Sigmoid colon (tissue), 7 donors: ENCODE results near the gene CD247. TPM values are rescaled to one million over a fixed set of nuclear protein-coding genes. Genes with fewer than 3 reads are reported as not detected.

Experiments used
- DNase-seq: peaks from one replicate; pipeline ENCODE4 v3.0.0-alpha.2; 2019
- H3K27ac ChIP-seq, 4 donors: fragments of 200-600 bp; sonication (generic); one replicate each; pipeline ENCODE4 v1.5.1; 2016 to 2019; ENCODE audit warnings: mild to moderate bottlenecking in 1 of 4
- H3K27me3 ChIP-seq, 3 donors: fragments of 200-600 bp; sonication (generic); one replicate each; pipeline ENCODE4 v1.5.1; 2019; ENCODE audit warnings: mild to moderate bottlenecking in 1 of 3
- H3K36me3 ChIP-seq, 4 donors: fragments of 200-600 bp; sonication (generic); one replicate each; pipeline ENCODE4 v1.5.1; 2016 to 2019
- H3K4me1 ChIP-seq, 4 donors: fragments of 200-600 bp; sonication (generic); one replicate each; pipeline ENCODE4 v1.5.1; 2017 to 2019
- H3K4me3 ChIP-seq, 4 donors: fragments of 200-600 bp; sonication (generic); one replicate each; pipeline ENCODE4 v1.5.1; 2017 to 2019; ENCODE audit warnings: mild to moderate bottlenecking in 2 of 4, moderate library complexity in 1 of 4
- H3K9me3 ChIP-seq, 4 donors: fragments of 200-600 bp in 3 of 4; sonication (generic) in 3 of 4; one replicate each; pipeline versions ENCODE4 v1.5.1 to v1.6.1; 2013 to 2019
- CTCF ChIP-seq, 4 experiments: fragments of 450-650 bp in 3 of 4; fragments of 200-600 bp in 1 of 4; IDR thresholded peaks; one replicate each; pipeline ENCODE4 v1.5.1; 2016 to 2019; ENCODE audit warnings: antibody characterized with exemption in 4 of 4, mild to moderate bottlenecking in 3 of 4, moderate library complexity in 2 of 4
- EP300 ChIP-seq, 4 donors: sonication (generic); formaldehyde crosslinking; IDR thresholded peaks; one replicate each; pipeline ENCODE4 v1.6.1; 2017; ENCODE audit warnings: antibody characterized with exemption in 4 of 4
- POLR2A ChIP-seq, 2 donors: fragments of 450-650 bp; IDR thresholded peaks; one replicate each; pipeline ENCODE4 v1.6.1; 2016; ENCODE audit warnings: antibody characterized with exemption in 2 of 2, mild to moderate bottlenecking in 2 of 2, moderate library complexity in 2 of 2
- POLR2AphosphoS5 ChIP-seq, 4 donors: sonication (generic); formaldehyde crosslinking; IDR thresholded peaks; one replicate each; pipeline ENCODE4 v1.6.1; 2017; ENCODE audit warnings: antibody characterized with exemption in 4 of 4
- WGBS, 2 donors: extraction: QIAGEN DNeasy Blood & Tissue Kit; methylation state at CpG; one replicate each; pipeline ENCODE4 v1.1.7; 2013; 5-methylcytosine and 5-hydroxymethylcytosine counted together
- intact Hi-C: fragments of 100-400 bp; cut with DNase I; formaldehyde crosslinking; loops from one replicate; pipeline ENCODE4 v1.15.1; 2023
- polyA plus RNA-seq, 3 donors: library from polyadenylated mRNA; stranded (reverse); fragments of 200-250 nt; gene quantifications; one replicate each; pipeline ENCODE4 v1.2.3, GENCODE V29; 2013
- total RNA-seq, 4 donors: library from RNA; depleted of rRNA; stranded (reverse); fragments of >200 nt; gene quantifications; one replicate each; pipeline ENCODE4 v1.1.0, GENCODE V29; 2016
- donor health status: healthy with polysubstance abuse.
- donor health status: Bipolar disorder and iron deficiency.
- donor health status: healthy.

CD247 gene
- total and polyA plus RNA-seq, 7 donors = 0.36 to 20.3 (median 1.4) TPM; not detected in 3

- peak overlapping the region; percentile 53 to 81 (median 72) for H3K4me3 ChIP-seq
- no peaks in the 10 kb centered on the region for H3K36me3 ChIP-seq
- no peak for TF ChIP-seq EP300 (IDR thresholded peaks at IDR 0.05)
- no peak for TF ChIP-seq POLR2A (IDR thresholded peaks at IDR 0.05)
- TF ChIP-seq POLR2AphosphoS5 (IDR thresholded peaks at IDR 0.05) = no peak
- TF ChIP-seq CTCF (IDR thresholded peaks at IDR 0.05) = no peak
- DNase-seq = peak; percentile 15
- H3K4me1 ChIP-seq = peaks cover 0 to 8% (median 5%) of the 10 kb centered on the region in 4 donors
- no peaks in the 10 kb centered on the region for H3K27me3 ChIP-seq
- peak overlapping the region; percentile 76 to 87 (median 80) for H3K27ac ChIP-seq
- H3K9me3 ChIP-seq = no peaks in the 10 kb centered on the region
- 26 to 28% methylated on average over 19 of the region's 19 CpGs for WGBS, 2 donors
- intact Hi-C loops = loop anchor here (10.0 kb wide), 2 partner anchors 230 to 550 kb away; no protein-coding TSS in a partner anchor
These were observed 63.9 kb downstream of the CD247 start for GRCh38 chr1:167454304-167454893.

- TF ChIP-seq EP300 (IDR thresholded peaks at IDR 0.05) (no peak), POLR2A (IDR thresholded peaks at IDR 0.05) (no peak), POLR2AphosphoS5 (IDR thresholded peaks at IDR 0.05) (no peak), CTCF (IDR thresholded peaks at IDR 0.05) (no peak)
- no peaks in the 10 kb centered on the region for H3K9me3 ChIP-seq
- no peak overlapping the region for H3K4me3 ChIP-seq
- WGBS, 2 donors = 73 to 81% methylated on average over 6 of the region's 6 CpGs
- intact Hi-C loops = loop anchor here (10.0 kb wide), 2 partner anchors 232 to 548 kb away; no protein-coding TSS in a partner anchor
- peak; percentile 4 for DNase-seq
- peaks cover 0 to 8% (median 5%) of the 10 kb centered on the region in 4 donors for H3K4me1 ChIP-seq
- no peaks in the 10 kb centered on the region for H3K36me3 ChIP-seq
- H3K27me3 ChIP-seq = no peaks in the 10 kb centered on the region
- no peak overlapping the region for H3K27ac ChIP-seq
These were observed 65.2 kb downstream of the CD247 start for GRCh38 chr1:167453123-167453522.

DNA sequence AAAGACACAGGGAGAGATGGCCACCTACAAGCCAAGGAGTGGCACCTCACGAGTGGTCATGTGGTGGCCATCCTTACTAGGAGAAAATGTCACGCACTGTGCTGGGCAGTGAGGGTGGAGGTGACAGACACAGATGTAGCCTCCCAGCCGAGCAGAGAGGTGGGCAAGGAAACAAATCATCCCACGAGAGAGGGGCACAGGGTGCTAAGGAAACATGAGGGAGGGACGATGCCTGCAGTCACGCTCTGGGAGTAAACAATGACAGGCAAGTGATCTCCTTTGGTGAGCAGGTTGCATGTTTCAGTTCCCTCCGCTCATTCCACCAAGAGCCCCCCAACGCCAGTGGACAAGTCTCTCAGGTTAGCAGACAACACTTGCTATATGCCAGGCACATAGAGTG, 65.8 kb downstream of the CD247 start:
- intact Hi-C loops = loop anchor here (10.0 kb wide), 2 partner anchors 232 to 548 kb away; no protein-coding TSS in a partner anchor
- DNase-seq = peak; percentile 38
- 82 to 89% methylated on average over 8 of the region's 8 CpGs for WGBS, 2 donors
- peaks cover 0 to 8% (median 5%) of the 10 kb centered on the region in 4 donors for H3K4me1 ChIP-seq
- H3K27ac ChIP-seq = no peak overlapping the region
- no peaks in the 10 kb centered on the region for H3K36me3 ChIP-seq
- H3K27me3 ChIP-seq = no peaks in the 10 kb centered on the region
- TF ChIP-seq POLR2AphosphoS5 (IDR thresholded peaks at IDR 0.05) (no peak), CTCF (IDR thresholded peaks at IDR 0.05) (no peak), EP300 (IDR thresholded peaks at IDR 0.05) (no peak), POLR2A (IDR thresholded peaks at IDR 0.05) (no peak)
- no peaks in the 10 kb centered on the region for H3K9me3 ChIP-seq
- H3K4me3 ChIP-seq = no peak overlapping the region

DNA sequence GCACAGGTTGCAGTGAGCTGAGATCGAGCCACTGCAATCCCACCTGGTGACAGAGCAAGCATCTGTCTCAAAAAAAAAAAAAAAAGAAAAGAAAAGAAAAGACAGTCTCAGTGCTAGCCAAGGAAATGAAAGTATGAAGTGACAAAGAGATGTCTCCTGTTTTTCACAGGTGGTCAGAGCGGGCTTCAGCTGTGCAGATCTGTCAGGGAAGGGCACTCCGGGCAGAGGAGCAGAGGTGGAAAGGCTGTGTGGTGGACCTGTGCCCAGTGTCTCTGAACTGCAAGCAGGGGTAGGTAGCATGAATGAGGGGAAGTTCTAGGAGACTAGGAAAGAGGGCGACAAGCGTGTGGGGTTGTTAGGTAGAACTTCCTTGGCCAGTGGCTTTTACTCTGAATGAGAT, 67.5 kb downstream of the CD247 start:
- no peaks in the 10 kb centered on the region for H3K27me3 ChIP-seq
- TF ChIP-seq POLR2AphosphoS5 (IDR thresholded peaks at IDR 0.05) (no peak), POLR2A (IDR thresholded peaks at IDR 0.05) (no peak), CTCF (IDR thresholded peaks at IDR 0.05) (no peak), EP300 (IDR thresholded peaks at IDR 0.05) (no peak)
- peaks cover 0 to 6% (median 2%) of the 10 kb centered on the region in 4 donors for H3K4me1 ChIP-seq
- H3K4me3 ChIP-seq = no peak overlapping the region
- H3K9me3 ChIP-seq = no peaks in the 10 kb centered on the region
- 74 to 90% methylated on average over 5 of the region's 5 CpGs for WGBS, 2 donors
- intact Hi-C loops = loop anchor here (10.0 kb wide), 2 partner anchors 234 to 546 kb away; no protein-coding TSS in a partner anchor
- DNase-seq = peak; percentile 5
- H3K36me3 ChIP-seq = no peaks in the 10 kb centered on the region
- H3K27ac ChIP-seq = no peak overlapping the region
